Stimulated activated CD8-positive, alpha-beta memory T cell treated with anti-CD3 and anti-CD28 coated beads, Interleukin-2, amount 100 ng/mL, for 48 hours (primary cell): ENCODE data around the gene P2RY13.

Experiments used
- DNase-seq, 2 donors: peaks; one replicate each; pipeline ENCODE4 v3.0.0-alpha.2; 2020; ENCODE audit warnings: low read depth in 2 of 2

P2RY13 gene

DNA sequence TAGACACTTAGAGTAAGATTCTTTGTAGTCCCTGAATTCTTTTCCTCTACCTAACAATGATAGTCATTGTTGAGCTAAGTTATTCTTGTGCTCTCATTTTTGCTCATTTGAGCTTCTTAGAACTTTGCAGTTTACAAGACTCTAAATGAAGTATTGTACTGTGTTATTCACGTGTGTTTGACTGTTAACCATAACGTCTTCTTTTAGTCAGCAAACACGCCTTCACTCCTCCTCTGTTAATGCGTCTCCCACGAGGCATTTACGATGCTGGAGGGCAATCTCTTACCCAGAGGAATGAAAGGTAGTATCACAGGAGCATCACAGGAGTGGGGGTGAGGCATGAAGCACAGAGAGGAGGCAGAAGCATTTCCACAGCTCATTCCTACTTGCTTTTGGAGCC, 36.2 kb downstream of the P2RY13 start:
- no peak for DNase-seq

DNA sequence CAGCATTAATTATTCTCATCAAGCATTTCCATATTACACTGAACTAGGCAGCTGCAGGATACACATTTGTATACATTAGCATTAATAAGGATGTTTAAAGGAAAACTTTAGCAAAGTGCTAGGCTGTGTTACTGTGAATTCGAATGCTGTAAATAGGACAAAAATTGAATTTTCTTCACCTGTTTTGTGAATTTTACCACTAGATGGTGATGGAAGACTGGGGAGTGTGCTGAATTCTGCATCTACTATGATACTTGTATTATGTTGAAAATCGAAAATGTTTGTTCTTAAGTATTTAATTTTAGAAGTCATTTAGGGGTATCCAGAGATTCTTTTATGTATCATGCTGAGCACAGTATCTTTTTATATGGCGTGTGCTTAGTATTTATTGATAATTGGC, 38.7 kb downstream of the P2RY13 start:
- no peak for DNase-seq

DNA sequence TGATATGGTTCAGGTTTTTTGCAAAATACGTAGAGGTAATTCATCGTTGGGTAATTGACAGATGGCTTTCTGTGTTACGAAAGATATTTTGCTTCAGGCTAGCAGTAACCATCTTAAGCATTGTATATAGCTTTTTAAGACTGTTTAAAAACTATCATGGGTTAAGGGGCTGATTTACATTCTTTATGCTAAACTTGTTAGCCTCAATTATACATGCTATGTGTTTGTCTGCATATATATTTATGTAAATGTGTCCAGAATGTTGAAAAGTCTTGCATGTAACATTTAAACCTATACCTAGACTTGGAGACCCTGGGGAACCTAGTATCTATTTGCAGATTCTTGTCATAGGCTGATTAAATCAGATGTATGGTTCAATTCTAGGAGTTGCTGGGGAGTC, 39.9 kb downstream of the P2RY13 start:
- DNase-seq: no peak

DNA sequence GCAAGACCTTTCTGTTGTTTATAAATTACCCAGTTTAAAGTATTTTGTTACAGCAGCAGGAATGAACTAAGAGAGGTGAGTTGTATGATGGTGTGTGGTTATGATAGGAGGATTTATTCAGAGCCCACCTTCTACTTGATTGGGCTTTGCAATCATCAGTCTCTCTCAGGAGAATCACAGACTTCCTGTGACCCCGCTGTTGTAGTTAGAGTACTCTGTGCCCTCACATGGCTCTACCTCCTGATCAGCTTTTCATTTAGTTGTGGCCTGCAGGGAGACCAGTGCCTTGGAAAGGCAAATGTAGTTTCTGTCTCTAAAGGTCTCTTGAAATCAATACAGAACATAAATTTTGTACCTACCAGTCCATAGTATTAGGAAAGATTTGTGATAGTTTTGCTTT, 43.4 kb downstream of the P2RY13 start:
- DNase-seq: no peak

DNA sequence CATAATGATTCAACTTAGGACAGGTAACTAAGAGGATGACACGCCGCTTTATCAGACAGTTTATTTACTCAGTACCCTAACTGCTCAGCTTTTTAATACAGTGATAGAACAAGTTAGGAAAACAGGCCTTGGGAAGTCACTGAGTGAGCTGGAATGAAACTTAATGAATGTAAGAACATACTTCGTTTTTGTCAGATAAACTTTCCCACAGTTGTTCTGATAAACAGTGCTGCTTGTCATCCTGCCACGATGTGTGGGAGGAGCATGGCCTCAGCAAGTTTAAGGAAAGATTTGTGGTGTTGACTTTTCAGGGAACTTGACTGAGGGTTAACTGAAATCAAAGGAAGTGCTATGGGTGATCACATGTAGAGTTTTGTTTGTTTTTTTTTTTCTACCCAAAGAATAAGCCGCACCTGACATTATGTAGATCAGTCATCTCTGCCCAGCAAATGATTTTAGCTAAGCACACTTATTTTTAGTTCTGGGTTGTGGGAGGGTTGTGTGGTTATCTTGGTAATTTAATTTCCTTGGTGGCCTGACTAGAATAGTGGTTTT, 45.4 kb downstream of the P2RY13 start:
- no peak for DNase-seq

DNA sequence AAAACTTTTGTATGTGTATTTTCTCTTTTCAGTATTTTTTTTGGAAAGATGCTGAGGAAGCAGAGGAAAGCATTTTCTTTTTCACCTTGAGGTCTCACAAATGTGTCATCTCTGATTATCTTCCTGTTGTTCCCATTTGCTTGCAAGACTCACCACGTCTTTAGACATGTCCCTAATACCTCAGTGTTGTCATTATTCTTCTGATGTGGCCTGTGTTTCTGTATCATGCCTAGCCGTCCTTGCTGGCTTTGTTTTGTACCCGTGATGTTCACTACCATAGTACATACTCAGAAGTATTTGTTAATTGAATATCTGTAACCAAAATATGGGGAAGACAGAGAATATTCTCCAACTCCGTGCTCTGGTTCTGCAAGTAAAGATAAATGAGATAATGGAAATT, 46.0 kb downstream of the P2RY13 start:
- no peak for DNase-seq

DNA sequence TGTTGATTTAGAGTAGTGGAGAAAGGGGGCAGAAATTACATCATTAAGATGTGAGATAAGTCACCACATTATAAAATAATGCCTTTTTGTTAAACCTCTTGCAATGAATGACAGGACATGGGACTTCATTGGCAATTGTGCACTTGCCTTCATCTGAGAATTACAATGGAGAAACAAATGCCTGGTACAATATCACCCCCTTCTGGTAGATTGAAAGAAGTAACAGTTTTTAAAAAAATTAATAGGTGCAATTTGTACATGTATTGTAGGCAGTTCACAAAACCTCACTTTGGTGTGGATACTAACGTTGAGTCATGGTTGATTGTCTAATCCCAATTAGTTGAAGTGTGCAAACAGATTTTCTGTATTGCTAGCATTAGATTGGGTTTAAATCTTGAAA, 46.4 kb downstream of the P2RY13 start:
- DNase-seq: no peak

DNA sequence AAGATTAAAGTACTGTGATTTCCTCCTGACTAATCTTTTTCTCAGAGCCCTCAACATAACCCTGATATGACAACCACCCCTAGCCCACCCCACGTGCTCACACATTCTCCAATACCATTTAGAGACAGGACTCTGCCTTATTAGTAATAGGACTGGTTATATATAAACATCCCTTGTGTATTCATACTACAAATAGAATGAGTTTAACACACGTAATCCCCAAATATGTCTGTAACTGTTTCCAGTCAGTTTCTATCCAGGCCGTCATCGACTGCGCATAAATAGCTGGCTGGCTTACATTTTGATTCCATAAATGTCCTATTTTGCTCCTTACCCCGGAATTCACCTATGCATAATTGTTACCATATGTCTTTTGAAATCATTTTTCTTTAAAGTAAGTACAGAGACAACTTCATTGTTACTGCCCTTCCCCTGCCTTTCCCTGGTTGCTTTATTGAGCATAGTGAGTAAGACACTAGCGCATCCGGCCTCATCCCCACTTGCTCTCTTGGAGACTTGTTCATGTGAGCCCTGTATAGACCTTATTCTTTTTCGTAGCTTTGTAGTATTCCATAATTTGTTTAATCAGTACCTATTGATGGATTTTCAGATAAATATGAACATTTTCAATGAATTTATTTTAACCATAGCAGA, 47.6 kb downstream of the P2RY13 start:
- no peak for DNase-seq

DNA sequence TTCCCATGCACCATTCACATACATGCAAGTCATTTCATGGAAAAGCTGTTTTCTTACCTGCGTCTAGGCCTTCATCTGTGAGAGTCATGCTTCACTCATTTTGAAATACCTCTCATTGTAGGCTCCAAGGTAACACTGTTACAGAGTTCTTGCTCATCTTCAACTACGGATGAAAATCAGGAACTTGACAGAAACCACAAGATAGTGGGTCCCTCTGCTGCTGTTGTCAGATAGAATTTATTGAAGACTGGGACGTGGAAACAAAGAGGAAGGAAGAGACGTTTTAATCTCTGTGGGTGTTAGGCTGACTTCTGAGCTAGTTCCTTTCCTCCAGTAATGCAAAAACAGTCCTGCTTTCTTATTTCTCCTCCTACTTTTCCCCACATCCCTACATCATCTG, 51.1 kb downstream of the P2RY13 start, which contains the start of gene P2RY14:
P2RY14 (minus strand) TSS at position 313 of the 400 bp plus-strand sequence. CDS start 64,226 bp downstream, outside the sequence.
- no peak for DNase-seq

DNA sequence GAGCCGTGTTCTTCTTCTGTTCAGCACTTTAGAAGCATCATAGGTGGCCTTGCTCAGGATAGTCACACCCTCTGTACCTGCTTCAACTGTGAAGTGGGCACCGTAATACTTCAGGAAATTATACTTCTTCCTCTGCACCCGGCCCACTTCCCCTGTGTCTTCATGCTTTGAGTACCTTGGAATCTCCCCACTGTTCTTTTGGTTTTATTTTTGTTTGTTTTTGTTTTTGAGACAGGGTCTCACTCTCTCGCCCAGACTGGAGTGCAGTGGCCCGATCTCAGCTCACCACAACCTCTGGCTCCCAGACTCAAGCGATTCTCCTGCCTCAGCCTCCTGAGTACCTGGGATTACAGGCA, 52.7 kb downstream of the P2RY13 start:
- DNase-seq: no peak
